ENCODE measurements around the gene JAG2. TPM values are rescaled to one million over a fixed set of nuclear protein-coding genes. Genes with fewer than 3 reads are reported as not detected.

JAG2 gene
- total and polyA plus RNA-seq, 12 donors = 0.83 to 16.2 (median 4.0) TPM

GRCh38 chr14:105146976-105147635 lies 21.5 kb downstream of the JAG2 start:
- 80 to 92% (median 89%) methylated on average over 1 to 22 of the region's 22 CpGs for WGBS, 4 donors
- no peak overlapping the region for H3K4me3 ChIP-seq
- H3K27me3 ChIP-seq = no peaks in the 10 kb centered on the region
- intact Hi-C loops (cut with DNase I) = no loop called here
- DNase-seq = no peak
- no peak overlapping the region for H3K27ac ChIP-seq
- no peaks in the 10 kb centered on the region for H3K36me3 ChIP-seq (replicated peaks in 1 of 2)
- no peaks in the 10 kb centered on the region for H3K9me3 ChIP-seq (replicated peaks in 1 of 3)
- TF ChIP-seq POLR2A (IDR thresholded peaks at IDR 0.05) = no peak
- TF ChIP-seq CTCF (IDR thresholded peaks at IDR 0.05) = no peak
- no peaks in the 10 kb centered on the region for H3K4me1 ChIP-seq (replicated peaks in 1 of 2)

- H3K27ac ChIP-seq = no peak overlapping the region
- WGBS, 4 donors = 67 to 93% (median 90%) methylated on average over 1 to 40 of the region's 40 CpGs
- TF ChIP-seq CTCF (IDR thresholded peaks at IDR 0.05) (no peak), POLR2A (IDR thresholded peaks at IDR 0.05) (no peak)
- H3K4me3 ChIP-seq = no peak overlapping the region
- H3K27me3 ChIP-seq = no peaks in the 10 kb centered on the region
- intact Hi-C loops (cut with DNase I) = no loop called here
- H3K9me3 ChIP-seq (replicated peaks in 1 of 3) = no peaks in the 10 kb centered on the region
- H3K36me3 ChIP-seq (replicated peaks in 1 of 2) = no peaks in the 10 kb centered on the region
- no peaks in the 10 kb centered on the region for H3K4me1 ChIP-seq (replicated peaks in 1 of 2)
- DNase-seq = no peak
Observed at GRCh38 chr14:105146181-105146975, 22.2 kb downstream of the JAG2 start.

GRCh38 chr14:105145381-105146180 lies 23.0 kb downstream of the JAG2 start:
- Histone ChIP-seq H3K4me1 (replicated peaks in 1 of 2) (no peaks in the 10 kb centered on the region), H3K27me3 (no peaks in the 10 kb centered on the region), H3K27ac (no peak overlapping the region), H3K4me3 (no peak overlapping the region), H3K9me3 (replicated peaks in 1 of 3) (no peaks in the 10 kb centered on the region), H3K36me3 (replicated peaks in 1 of 2) (no peaks in the 10 kb centered on the region)
- DNase-seq = peak in 1 of 7 donors; percentile 4
- 87 to 92% (median 91%) methylated on average over 12 to 28 of the region's 28 CpGs; no CpG with 5 or more reads in 1 of the 4 donors for WGBS, 4 donors
- no peak for TF ChIP-seq CTCF (IDR thresholded peaks at IDR 0.05)
- no peak for TF ChIP-seq POLR2A (IDR thresholded peaks at IDR 0.05)
- intact Hi-C loops (cut with DNase I) = no loop called here
